HG03342 (cell line): ENCODE results near the gene FCHO1.

Source experiments
- ATAC-seq: cut with Tn5 transposase; IDR thresholded peaks from one replicate; pipeline ENCODE4 v1.9.1; 2021; ENCODE audit warnings: mild to moderate bottlenecking, moderate library complexity; ENCODE audit not compliant: unreplicated experiment

FCHO1 gene

DNA sequence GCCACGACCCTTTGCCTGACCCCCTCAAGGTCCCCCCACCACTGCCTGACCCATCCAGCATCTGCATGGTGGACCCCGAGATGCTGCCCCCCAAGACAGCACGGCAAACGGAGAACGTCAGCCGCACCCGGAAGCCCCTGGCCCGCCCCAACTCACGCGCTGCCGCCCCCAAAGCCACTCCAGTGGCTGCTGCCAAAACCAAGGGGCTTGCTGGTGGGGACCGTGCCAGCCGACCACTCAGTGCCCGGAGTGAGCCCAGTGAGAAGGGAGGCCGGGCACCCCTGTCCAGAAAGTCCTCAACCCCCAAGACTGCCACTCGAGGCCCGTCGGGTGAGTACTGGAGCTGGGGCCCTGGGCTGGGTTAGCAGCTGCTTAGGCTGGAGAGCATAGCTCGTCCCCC is 23.4 kb upstream of the FCHO1 start:
- ATAC-seq: no peak

DNA sequence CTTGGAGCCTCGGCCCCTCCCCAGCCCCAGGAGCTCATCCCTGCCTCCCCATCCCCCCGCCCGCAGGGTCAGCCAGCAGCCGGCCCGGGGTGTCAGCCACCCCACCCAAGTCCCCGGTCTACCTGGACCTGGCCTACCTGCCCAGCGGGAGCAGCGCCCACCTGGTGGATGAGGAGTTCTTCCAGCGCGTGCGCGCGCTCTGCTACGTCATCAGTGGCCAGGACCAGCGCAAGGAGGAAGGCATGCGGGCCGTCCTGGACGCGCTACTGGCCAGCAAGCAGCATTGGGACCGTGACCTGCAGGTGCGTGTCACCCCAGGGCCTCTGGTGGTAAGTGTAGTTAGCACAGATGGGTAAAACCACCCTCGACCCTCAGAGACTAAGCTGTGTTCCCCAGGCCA is 18.1 kb upstream of the FCHO1 start:
- no peak for ATAC-seq

GRCh38 chr19:17734146-17734545 is 17.1 kb upstream of the FCHO1 start:
- ATAC-seq: no peak

DNA sequence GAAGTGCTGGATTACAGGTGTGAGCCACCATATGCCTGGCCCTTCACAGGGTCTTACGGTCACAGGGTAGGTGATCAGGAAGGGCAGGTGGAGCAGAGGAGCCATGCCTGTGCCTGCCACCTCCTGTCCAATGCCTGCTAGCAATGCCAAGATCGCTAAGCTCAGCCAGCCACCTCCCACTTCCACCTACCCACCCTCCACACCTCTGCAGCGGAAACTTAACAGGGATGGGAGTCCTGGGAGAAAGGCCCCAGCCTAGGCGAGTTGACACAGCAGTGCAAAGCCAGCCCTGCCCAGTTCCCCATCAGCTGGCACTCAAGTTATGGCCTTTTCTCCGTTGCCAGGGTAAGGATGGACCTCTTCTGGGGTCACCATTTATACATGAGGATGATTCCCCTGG is 15.9 kb upstream of the FCHO1 start:
- ATAC-seq: no peak

GRCh38 chr19:17737690-17738153 is 13.6 kb upstream of the FCHO1 start:
- ATAC-seq: no peak

DNA sequence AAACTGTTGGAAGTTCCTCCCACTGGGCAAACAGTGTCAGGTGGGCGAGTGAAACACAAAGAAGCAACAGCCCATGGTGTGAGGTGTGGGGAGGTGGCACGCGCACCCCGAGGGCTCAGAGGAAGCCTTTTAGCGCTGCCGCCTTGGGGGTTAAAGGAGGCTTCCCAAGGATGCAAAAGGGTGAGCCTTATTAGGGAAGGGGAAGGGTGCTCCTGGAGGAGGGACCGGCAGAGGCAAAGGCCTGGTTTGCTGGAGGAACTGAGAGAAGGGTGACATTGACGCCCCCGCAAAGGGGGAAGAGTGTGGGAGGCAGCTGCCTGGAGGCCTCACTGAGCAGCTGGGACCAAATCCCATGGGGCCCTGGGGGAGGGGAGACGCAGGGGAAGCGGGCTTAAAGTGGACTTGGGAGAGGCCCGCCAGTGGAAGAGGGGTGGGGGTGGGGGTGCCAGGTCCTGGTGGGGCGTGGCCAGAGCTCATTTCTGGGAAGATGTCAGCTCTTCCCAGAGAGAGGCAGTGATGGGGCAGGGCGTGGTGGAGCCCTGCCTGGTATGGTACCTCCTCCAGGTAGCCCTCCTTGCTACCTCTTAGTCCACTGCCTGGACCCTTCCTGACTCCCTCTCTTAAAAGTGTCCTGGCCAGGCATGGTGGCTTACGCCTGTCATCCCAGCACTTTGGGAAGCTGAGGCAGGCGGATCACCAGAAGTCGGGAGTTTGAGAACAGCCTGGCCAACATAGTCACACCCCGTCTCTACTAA is 12.0 kb upstream of the FCHO1 start:
- no peak for ATAC-seq

DNA sequence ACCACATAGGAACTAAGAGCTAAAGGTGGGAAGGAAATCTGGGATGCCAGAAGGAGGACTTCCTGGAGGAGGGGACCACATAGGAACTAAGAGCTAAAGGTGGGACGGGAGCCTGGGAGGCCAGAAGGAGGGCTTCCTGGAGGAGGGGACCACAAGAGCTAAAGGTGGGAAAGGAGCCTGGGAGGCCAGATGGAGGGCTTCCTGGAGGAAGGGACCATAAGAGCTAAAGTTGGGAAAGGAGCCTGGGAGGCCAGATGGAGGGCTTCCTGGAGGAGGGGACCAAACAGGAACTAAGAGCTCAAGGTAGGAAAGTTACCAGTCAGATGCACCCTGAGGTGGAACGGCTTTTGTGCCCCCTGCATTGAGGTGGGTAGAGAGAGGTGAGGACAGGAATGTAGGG is 9.8 kb upstream of the FCHO1 start:
- no peak for ATAC-seq

- no peak for ATAC-seq
Observed at GRCh38 chr19:17743874-17744580, 7.2 kb upstream of the FCHO1 start.

DNA sequence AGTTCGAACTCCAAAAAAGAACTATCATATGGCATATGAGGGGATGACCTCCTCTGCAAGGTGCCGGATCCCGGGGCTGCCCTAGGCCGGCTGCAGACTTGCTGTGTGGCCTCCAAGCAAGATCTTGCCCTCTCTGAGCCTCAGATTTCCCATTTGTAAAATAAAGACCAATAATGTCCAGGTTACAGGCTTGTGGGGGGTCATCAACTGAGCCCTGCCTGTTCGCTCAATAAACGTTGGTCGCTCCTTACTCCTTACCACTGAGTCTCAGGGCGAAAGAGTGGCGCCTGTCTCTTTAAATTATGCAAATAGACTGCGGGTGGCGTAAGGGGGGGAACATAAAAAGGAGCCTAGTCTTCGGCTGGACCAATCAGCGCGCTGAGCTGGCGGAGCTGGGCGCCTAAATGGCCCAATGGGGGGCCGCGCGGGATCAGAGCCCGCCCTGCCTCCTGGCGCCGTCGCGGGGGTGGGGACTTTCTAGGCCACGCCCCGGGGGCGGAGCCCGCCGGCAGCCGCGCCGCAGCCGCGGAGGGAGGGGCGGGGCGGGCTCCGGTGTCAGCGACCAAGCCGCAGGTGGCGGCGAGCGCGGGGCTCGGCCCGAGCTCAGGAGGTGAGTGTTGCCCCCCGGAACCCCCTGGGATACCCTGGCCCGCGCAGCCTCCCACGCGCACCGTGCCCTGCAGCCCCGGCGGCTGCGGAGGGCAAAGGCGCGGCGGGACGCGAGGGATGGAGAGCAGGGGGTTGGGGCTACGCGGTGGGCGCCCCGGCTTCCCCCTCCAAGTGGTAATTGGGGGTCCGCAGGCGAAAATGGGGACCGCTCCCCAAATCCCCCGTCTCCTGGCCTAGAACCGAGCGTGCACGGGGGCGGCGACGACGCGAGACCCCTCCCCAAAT is 3.8 kb upstream of the FCHO1 start:
- peak; percentile 71 for ATAC-seq

- ATAC-seq: no peak
Observed at GRCh38 chr19:17748884-17749638, 2.2 kb upstream of the FCHO1 start.

DNA sequence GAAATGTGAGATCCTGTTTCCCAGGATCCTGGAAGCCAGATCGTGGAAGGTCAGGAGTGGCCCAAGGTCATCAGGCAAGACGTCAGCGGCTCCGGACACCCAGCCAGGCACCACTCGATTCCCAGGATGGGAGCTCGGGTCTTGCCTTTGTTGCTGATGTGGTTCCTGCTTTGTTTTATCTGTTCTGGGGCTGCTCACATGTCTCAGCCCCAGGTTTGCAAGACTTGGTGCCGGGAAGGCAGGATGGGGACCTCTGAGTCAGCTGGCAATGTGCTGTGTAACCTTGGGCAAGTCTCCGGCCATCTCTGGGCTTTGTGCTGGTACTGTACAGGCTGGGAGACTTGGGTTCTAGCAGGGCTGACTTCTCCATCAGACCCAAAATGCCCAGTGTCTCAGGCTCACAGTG is 1.4 kb upstream of the FCHO1 start:
- no peak for ATAC-seq

- ATAC-seq: no peak
Observed at GRCh38 chr19:17751912-17752273, 616 bp downstream of the FCHO1 start.

DNA sequence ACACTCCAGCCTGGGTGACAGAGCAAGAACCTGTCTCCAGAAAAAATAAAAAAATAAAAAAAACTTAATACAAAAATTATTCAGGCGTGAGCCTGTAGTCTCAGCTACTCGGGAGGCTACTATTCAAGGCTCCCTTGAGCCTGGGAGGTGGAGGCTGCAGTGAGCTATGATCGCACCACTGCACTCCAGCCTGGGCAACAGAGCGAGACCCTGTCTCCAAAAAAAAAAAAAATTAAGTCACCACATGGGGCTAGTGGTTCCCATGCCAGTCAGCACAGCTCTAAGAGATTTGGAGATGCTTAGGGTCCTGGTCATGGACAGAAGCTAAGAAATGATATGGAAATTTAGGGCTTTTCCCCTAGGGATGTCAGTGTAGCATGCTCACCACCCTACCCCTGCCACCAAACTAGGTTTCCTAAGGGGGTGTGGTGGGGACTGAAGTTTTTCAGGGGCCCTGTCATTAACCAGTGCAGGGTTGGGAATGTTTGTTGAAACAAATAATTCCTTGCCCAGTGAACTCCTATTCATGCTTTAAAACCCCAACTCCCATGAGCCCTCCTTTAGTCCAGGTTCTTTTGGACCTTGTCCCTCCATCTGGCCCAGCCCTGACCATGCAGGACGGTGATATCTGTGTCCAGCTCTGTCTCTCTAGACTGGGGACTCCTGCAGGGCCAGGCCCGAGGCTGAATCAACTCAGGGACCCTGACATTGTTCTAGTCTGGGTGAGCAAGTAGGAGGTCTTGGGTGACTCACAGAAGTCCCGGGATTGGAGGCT is 1.8 kb downstream of the FCHO1 start:
- no peak for ATAC-seq

GRCh38 chr19:17753976-17754375 is 2.7 kb downstream of the FCHO1 start:
- ATAC-seq: no peak

- ATAC-seq: peak; percentile 45
Observed at GRCh38 chr19:17754634-17755442, 3.6 kb downstream of the FCHO1 start.

DNA sequence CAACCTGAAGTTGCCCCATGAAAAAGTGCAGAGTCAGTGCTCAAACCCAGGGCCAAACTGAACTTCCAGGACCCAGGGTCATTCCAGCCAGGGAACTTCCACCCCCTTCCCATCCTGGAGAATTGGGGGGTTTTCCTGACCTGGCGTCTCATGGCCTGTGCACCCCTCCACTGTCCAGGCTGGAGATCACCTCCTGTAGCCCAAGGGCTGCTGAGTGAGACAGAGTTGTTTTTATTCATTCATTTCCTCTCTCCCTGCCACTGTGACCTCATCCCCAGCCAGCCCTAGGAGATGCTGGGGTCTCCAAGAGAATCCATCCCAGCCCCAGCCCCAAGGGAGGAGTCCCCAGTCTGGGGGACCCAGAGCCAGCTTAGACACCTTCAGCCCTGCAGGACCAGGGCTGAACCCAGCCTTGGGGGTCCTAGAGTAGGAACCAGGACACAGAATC is 4.2 kb downstream of the FCHO1 start:
- ATAC-seq: no peak

- no peak for ATAC-seq
Observed at GRCh38 chr19:17755977-17756670, 4.8 kb downstream of the FCHO1 start.

- ATAC-seq: no peak
Observed at GRCh38 chr19:17757125-17757524, 5.8 kb downstream of the FCHO1 start.

- ATAC-seq: no peak
Observed at GRCh38 chr19:17758515-17758914, 7.2 kb downstream of the FCHO1 start.
